Fibroblast of skin of abdomen (primary cell): ENCODE measurements around the gene FXYD5.
"Not testable (repeated sequence)": the region's sequence is repeated elsewhere in the genome, so short reads cannot be mapped to it uniquely, and the experiment has no call there.

Source experiments
- DNase-seq: peaks from one replicate; pipeline ENCODE4 v3.0.0-alpha.2; 2013

FXYD5 gene

DNA sequence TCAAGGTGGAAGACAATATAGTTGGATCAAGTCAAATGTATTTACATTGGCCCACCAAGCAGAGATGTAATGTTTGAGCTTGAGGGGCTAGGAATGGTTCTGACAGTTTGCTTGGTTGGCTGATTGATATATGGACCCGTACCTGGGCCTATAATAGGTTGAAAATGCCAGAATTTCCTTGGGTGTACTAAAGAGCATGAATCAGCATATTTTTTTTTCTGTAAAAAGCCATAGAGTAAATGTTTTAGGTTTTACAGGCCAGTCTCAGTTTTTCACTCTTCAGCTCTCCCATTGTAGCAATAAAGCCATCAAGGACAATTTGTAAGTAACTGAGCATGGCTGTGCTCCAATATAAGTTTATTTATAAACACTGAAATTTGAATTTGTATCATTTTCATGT is 26.9 kb downstream of the FXYD5 start:
- no peak for DNase-seq

DNA sequence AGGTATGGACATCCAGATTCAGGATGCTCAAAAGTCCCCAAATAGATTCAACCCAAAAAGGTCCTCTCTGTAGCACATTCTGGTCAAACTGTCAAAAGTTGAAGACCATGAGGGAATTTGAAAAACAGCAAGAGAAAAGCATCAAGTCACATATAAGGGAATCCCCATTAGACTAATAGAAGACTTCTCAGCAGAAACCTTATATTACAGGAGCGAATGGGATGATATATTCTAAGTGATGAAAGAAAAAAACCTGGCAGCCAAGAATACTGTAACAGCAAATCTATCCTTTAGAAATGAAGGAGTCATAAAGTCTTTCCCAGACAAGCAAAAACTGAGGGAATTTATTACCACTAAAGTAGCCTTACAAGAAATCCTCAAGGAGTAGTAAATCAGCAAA is 29.7 kb downstream of the FXYD5 start:
- no peak for DNase-seq

DNA sequence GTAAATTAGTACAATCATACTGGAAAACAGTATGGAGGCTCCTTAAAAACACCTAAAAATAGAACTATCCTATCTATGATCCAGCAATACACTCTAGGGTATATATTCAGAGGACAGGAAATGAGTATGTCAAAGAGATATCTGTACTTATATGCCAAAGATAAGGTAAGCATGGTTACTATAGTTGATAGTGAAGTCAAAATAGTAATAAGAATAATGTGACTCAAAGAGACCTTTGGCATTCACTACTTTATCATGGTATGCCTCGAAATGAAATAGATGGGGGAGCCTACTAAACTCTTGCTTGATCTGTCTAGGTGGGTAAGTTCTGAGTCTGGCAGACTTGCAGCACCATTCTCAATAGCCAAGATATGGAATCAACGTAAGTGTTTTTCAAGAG is 30.3 kb downstream of the FXYD5 start:
- DNase-seq = no peak

DNA sequence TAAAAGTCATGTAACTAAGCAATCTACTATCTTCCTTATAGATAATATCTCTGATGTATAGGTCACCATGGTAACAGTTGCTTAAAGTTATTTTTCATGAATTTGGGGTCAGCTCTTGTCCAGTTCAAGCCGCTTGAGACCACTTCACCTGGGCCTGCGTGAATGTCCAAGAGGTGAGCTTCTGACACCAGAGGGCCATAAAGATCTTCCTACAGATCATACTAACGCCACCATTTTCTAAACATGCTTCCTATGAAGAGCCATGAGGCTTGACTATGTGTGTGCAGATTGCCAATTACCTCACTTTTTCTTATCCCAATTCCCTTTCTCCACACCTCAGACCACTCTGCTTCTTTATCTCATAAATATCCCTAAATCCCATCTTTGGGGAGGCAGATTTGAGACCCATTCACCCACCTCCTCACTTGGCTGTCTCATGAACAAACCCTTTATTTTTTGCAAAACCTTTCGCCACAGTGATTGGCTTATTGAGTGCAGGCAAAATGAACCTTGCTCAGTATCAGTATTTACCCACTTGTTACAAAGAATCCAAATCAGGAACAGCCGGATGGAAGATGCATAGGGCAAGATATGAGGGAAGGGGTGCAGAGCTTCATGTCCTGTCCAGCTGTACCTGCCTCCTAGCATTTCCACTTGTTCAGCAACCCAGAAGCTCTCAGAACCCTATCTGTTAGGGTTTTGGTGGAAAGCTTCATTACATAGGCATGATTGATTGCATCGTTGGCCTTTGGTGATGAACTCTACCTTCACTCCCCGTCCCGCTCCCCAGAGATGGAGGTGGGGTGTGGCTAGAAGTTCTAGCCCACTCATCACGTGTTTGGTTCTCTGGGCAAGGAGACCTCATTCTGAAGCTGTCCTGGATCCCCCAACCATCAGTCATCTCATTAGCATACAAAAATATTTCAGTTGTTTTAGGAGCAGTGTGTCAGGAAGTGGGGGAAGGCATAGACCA is 39.8 kb downstream of the FXYD5 start:
- no peak for DNase-seq

DNA sequence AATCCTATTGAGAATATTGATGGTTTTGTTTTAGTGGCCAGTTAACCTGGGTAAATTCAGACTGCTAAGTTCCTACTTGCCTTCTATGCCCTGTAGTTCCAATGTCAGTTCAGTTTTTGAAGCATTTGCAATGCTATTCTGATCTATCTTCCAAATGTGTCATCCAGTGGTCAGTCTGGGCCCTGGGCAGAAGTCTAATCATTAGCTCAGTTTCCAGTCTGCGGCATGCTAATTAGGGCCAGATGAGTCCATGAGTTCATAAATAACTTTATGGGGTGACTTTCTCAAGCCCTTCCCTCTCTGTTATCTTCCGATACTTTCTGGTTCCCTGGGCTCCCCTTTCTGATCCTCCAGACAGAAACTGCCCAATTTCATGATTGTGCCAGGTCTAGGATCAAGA is 41.3 kb downstream of the FXYD5 start:
- DNase-seq = no peak

DNA sequence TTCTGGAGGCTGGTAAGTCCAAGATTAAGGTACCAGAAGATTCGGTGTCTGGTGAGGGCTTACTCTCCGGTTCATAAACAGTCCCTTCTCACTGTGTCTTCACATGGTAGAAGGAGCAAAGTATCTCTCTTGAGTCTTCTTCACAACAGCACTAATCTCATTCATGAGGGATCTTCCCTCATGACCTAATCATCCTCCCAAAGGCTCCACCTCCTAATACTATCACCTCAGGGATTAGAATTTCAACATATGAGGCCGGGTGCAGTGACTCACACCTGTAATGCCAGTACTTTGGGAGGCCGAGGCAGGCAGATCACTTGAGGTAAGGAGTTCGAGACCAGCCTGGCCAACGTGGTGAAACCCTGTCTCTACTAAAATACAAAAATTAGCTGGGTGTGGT is 42.3 kb downstream of the FXYD5 start:
- DNase-seq = not testable (repeated sequence)

DNA sequence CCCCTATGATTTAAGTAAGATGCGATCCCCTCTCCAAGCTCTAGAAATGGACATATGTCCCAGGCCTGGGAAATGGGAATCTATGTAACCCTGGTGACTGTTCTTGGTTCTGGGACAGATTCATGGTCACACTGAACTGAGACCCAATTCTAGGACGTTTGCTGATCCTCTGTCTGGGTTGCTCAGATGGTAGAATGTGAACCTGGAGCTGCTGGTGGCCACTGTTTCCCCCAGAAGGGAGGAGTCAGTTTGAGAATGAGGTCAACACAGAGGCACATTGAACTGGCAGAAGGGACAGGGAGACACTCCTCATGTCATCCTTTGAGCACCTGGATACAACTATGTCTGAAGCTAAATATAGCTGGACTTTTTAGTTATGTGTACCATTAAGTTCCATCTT is 44.9 kb downstream of the FXYD5 start:
- no peak for DNase-seq

DNA sequence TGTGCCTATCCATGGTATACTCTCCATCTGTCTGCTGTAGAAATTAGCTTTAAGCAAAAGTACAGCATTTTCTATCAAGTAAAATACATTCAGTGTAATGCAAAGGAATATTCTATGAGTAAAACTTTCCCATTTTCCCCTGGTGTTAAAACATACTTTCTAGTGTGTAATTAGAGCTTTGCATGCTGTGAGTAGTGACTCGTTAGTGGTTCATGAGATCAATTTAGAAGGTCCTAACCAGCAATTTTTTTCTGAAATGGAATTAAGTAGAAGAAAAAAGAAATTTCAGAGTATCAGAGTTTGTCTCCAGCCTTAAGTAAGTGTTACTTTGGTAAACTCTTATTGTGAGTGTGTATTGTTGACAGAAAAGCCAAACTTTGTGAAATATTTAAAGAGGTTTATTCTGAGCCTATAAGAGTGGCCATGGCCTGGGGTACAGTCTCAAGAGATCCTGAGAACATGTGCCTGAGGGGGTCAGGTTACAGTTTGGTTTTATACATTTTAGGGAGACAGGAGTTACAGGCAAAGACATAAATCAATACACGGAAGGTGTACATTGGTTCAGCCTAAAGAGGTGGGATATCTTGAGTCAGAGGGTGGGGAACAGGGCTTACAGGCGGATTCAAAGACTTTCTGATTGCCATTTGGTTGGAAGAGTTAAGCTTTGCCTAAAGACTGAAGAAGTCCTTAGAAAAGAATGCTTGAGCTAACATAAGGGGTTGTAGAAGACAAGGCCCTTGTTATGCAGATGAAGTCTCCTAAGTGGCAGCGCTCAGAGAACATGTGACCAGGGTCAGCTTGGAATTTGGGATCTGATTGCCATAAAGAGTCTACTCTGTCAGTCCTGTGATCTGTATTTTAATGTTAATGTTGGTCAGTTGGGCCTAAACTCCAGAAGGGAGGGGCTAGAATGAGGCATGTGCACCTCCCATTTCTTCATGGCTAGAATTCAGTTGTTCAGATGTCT is 48.5 kb downstream of the FXYD5 start:
- DNase-seq = no peak

DNA sequence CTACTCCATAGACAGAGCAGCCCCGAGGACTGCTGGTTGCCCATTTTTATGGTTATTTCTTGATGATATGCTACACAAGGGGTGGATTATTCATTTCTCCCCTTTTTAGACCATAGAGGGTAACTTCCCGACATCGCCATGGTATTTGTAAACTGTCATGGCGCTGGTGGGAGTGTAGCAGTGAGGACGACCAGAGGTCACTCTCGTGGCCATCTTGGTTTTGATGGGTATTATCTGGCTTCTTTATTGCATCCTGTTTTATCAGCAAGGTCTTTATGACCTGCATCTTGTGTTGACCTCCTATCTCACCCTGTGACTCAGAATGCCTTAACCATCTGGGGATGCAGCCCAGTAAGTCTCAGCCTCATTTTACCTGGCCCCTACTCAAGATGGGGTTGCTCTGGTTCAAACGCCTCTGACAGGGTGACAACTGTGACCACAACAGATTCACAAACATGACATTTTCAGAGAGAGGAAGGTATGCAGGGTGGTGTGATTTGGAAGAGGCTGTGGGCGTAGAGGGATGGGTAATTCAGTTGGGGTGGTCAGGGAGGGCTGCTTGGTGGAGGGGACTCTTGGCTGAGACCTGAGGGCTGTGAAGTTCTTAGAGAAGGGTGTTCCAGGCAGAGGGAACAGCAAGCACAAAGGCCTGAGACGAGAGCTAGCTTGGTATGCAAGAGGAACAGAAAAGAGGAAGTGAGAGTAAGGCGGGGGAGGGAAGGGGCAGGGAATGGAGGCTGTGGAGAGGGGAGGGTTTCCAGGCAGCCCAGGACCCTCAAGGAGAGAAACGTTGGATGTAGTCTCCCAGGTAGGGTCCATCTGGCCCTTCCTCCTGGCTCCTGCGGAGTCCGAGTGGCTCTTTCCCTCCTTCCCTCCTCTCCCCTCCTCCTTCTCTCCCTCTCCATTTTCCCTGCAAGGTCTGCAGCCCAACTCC is 50.5 kb downstream of the FXYD5 start:
- no peak for DNase-seq

DNA sequence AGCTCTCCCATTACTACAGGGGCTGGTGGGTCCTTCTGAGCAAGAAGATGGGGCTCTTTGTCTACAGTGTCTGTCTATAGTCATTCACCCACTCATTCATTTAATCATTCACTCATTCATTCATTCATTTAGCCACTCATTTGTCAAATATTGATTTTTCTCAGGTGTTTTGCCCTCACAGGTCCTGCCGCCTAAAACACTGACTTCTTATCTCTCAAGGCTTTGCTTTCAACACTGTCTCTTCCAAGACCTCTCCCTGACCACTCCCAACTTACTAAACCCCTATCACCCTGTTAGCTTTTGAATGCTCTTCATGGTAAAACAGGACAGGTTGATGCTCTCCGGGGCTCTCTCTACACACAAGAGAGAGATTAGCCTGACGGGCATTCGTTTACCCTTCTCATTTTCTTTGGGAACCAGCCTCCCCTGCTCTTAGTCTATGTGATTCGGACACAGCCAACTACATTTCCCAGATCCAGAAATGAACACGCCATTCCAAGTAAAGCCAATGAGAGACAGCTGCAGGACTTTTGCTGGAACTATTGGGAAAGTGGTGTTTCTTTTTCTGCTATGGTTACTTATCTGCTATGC is 51.3 kb downstream of the FXYD5 start:
- DNase-seq = no peak

DNA sequence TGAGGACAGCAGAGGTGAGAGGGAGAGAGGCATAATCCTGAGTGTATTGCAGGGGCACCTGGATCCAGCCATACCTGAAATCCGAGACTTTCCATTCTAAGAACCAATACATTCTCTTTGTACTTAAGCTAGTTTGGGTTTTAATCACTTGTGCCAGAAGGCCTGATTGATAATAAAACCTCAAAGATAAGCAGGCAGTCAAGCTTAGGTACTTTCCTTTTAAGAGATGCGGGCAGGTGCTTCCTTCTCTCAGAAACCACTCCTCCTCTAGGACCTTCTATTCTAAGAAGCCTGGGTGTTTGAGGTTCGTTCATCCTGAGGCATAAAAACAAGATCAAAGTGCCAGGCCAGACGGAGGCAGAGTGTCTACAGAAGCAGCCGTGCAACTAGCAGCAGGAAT is 51.8 kb downstream of the FXYD5 start:
- DNase-seq = no peak

DNA sequence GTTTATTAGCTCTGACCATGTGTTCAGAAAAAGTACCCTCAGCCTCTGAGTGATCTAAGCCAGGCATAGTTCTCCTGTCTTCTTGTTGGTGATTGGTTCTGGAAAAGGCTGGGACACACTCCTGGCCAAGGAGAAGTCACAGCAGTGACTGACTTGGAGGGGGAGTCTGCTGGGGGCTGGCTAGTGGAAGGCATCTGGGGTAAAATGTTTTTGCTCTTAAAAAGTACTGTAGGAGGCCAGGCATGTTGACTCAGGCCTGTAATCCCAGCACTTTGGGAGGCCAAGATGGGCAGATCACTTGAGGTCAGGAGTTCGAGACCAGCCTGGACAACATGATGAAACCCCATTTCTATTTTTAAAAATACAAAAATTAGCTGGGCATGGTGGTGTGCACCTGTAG is 52.3 kb downstream of the FXYD5 start:
- DNase-seq = no peak

DNA sequence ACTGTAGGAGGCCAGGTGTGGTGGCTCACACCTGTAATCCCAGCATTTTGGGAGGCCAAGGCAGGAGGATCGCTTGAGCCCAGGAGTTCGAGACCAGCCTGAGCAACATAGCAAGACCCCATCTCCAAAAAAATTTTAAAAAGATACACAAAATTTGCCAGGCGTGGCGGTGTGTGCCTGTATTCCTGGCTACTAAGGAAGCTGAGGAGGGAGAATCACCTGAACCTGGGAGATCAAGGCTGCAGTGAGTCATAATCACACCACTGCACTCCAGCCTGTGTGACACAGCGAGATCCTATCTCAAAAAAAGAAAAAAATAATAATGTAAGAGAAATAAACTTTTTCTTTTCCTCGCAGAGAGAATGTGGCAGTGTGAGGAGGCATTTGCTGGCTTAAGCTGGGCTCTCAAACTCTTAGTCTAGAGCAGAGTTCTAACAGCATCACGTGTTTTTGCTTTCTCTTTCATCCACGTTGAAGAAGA is 52.9 kb downstream of the FXYD5 start:
- DNase-seq = no peak

DNA sequence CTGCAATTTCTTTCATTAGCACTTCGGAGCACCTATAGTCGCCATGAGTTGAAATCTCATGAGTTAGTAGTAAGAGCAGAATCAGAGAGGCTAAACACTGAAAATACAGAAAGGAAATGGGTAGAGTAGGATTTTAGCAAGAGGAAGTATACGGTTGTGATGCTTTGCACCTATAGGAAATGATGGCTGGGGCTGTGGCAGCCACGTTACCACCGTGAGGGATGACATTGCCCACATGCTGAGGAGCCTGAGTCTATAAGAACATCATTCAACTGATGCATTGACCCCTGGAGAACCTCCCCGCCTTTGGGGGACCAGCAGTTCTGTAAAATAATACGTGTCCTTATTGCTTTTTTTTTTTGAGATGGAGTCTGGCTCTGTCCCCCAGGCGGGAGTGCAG is 53.6 kb downstream of the FXYD5 start:
- DNase-seq = no peak

DNA sequence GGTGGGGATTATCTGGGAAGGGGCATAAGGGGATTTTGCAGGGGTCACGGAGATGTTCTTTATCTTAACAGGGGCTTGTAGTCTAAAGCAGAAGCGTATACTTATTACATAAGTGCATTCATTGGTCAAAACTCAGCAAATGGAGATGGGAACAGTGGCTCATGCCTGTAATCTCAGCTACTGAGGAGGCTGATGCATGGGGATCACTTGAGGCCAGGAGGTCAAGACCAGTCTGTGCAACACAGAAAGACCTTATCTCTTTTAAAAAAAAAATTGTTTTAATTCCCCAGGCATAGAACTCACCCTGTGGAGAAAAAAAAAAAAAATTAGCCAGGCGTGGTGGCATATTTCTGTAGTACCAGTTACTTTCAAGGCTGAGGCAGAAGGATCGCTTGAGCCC is 55.1 kb downstream of the FXYD5 start:
- no peak for DNase-seq

DNA sequence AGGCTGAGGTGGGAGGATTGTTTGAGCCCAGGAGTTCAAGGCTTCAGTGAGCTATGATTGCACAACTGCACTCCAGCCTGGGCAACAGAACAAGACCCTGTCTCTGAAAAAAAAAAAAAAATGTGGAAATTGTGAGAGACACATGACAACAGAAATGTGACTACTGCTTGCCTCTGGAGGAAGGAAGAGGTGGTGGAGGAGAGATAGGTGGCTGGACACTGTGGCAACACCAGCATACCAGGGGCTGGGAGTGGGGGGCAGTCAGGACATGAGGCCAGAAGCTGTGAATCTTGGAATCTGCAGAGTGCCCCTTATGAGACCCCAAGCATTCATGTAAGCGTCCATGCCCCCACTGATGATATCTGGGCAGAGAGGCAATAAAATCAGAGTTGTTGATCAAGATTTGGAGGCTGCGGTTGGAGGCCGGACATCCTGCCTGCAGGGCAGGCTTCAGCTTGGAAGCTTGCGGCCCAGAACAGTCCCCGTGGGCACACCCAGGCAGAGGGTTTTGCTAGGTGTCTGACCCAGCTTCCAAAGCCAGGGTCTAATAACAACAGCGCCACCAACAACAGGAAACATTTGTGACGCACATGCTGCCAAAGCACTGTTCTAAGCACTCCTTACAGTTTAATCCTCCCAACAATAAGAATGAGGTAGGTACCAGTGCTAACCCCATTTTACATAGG is 57.2 kb downstream of the FXYD5 start:
- no peak for DNase-seq

DNA sequence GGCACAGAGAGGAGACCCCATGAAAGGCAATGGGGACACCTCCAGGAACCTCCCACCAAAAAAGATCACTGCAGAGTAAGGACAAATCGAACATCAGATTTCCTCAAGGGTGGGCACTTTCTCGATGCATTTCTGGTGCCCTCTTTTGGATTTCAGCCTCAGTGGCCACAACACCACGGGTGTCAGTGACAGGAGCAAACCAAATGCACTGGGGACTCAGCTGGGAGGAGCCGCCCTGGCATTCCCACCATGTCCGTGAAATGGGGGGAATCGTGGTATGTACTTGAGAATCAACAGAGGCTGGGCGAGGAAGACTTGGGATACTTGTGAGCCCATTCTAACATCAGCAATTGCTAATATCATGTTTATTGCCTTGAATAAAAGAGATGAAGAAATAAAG is 57.7 kb downstream of the FXYD5 start:
- DNase-seq = no peak

DNA sequence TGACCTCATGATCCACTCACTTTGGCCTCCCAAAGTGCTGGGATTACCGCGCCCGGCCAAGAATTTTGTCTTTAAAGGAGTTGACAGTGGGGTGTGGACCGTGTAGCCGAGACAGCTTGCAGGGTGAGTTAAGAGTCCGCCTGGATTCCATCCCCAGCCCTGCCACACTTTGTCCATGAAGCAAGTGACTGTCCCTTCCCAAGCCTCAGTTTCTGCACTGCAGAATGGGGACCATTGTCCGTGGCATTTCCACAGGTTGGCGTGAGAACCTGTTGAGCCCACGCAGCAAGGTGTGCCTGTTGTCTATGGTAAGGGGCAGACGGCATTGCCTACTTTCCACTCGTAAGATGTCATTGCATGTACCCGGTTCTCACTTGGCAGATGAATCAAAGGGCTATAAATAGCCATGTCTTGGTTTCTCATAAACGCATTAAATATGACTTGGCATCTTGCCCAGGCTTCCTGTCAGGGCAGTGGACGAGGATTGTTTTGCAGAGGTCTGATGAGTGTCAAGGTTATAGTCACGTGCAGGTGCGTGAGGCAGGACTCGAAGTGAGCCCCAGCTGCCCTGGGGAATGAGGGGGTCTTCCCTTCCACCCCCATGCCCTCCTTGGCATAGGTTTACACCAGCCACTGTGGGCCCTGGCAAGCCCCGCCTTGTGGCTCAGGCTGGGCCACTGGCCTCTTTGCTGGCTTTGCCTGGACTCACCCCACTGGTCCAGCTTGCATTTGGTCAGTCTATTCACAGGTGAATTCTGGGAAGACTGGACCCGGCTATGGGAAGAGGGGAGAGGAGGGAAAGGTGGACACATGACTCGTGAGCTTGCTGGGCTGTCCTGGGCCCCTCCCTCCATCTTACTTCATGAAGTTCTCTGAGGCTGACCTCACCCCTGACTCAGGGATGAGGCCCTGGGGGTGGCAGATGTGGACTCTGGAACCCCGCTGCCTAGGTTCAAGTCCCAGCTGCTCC is 59.4 kb downstream of the FXYD5 start:
- DNase-seq = peak; percentile 33

DNA sequence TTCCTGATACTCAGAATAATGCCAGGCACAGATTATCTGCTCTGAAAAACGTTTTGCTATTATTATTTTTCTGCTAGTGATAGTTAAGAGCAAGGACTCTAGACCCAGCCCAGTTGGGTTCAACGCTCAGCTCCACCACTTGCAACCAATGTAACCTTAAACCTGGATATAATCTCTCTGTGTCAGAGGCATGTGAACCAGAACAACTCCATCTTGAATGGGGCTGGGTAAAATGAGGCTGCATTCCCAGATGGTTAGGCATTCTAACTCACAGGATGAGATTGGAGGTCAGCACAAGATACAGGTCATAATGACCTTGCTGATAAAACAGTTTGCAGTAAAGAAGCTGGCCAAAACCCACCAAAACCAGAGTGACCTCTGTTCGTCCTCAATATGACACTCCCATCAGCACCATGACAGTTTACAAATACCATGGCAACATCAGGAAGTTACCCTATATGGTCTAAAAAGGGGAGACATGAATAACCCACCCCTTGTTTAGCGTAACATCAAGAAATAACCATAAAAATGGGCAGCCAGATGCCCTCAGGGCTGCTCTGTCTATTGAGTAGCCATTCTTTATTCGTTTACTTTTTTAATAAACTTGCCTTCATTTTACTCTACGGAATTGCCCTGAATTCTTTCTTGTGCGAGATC is 60.4 kb downstream of the FXYD5 start:
- DNase-seq = no peak
